DOHH2 (cell line): Measurements from ENCODE around the gene MAX.

Experiments used
- H3F3A ChIP-seq: fragments of 200-600 bp; sonication (generic), shearing (Covaris generic); 2 replicates; pipeline ENCODE4 v1.6.0; 2016; ENCODE audit warnings: antibody characterized with exemption, mild to moderate bottlenecking; ENCODE audit not compliant: control insufficient read depth, insufficient read depth
- H3K27ac ChIP-seq: fragments of 200-600 bp; sonication (generic); 2 replicates; pipeline ENCODE4 v1.5.1; 2014; ENCODE audit warnings: low read depth, mild to moderate bottlenecking, low read length, moderate library complexity
- H3K27me3 ChIP-seq: fragments of 200-600 bp; sonication (generic); 2 replicates; pipeline ENCODE4 v1.6.1; 2014; ENCODE audit warnings: mild to moderate bottlenecking, low read length, mixed read lengths; ENCODE audit not compliant: control insufficient read depth
- H3K36me3 ChIP-seq: fragments of 200-600 bp; sonication (generic); 2 replicates; pipeline ENCODE4 v1.6.1; 2014; ENCODE audit warnings: mild to moderate bottlenecking, low read length, moderate library complexity, mixed read lengths; ENCODE audit not compliant: control insufficient read depth
- H3K4me1 ChIP-seq: fragments of 200-600 bp; sonication (generic); 2 replicates; pipeline ENCODE4 v1.6.1; 2014; ENCODE audit warnings: mild to moderate bottlenecking, low read length, mixed read lengths; ENCODE audit not compliant: control insufficient read depth
- H3K4me2 ChIP-seq: fragments of 200-600 bp; sonication (generic); 2 replicates; pipeline ENCODE4 v1.6.0; 2014; ENCODE audit warnings: mild to moderate bottlenecking, low read length, moderate library complexity
- H3K4me3 ChIP-seq: fragments of 200-600 bp; sonication (generic); 2 replicates; pipeline ENCODE4 v1.5.1; 2014; ENCODE audit warnings: mild to moderate bottlenecking, low read length, mixed read lengths
- H3K79me2 ChIP-seq: fragments of 200-600 bp; sonication (generic); 2 replicates; pipeline ENCODE4 v1.6.1; 2014; ENCODE audit warnings: mild to moderate bottlenecking, low read length, mixed read lengths; ENCODE audit not compliant: control insufficient read depth
- H3K9me2 ChIP-seq: fragments of 200-600 bp; sonication (generic); replicated peaks from 2 replicates; pipeline ENCODE4 v1.6.1; 2014; ENCODE audit warnings: mild to moderate bottlenecking, low read length, mixed read lengths; ENCODE audit not compliant: control insufficient read depth
- H3K9me3 ChIP-seq: fragments of 200-600 bp; sonication (generic); 2 replicates; pipeline ENCODE4 v1.6.1; 2014; ENCODE audit warnings: antibody characterized with exemption, low read length, mixed read lengths; ENCODE audit not compliant: control insufficient read depth, insufficient read depth
- H4K20me1 ChIP-seq: fragments of 200-600 bp; sonication (generic); 2 replicates; pipeline ENCODE4 v1.6.0; 2014; ENCODE audit warnings: low read depth, mild to moderate bottlenecking, antibody characterized with exemption, low read length, moderate library complexity; ENCODE audit not compliant: control insufficient read depth, insufficient read depth
- CTCF ChIP-seq: fragments of 200-600 bp; sonication (generic); IDR thresholded peaks from one replicate; pipeline ENCODE4 v1.5.1; 2014; ENCODE audit warnings: antibody characterized with exemption, mild to moderate bottlenecking, low read depth, low read length; ENCODE audit not compliant: poor library complexity, severe bottlenecking
- EZH2phosphoT487 ChIP-seq: fragments of 200-600 bp; sonication (generic); IDR thresholded peaks from 2 replicates; pipeline ENCODE4 v1.6.1; 2017; ENCODE audit warnings: borderline replicate concordance, mild to moderate bottlenecking, antibody characterized with exemption, low read length, moderate library complexity, mixed read lengths

Gene MAX

GRCh38 chr14:65053466-65053865, 48.9 kb downstream of the MAX start:
- no peaks in the 10 kb centered on the region for H3K4me1 ChIP-seq
- H3K4me3 ChIP-seq, result no peak overlapping the region
- TF ChIP-seq EZH2phosphoT487 (no peak), CTCF (no peak)
- H4K20me1 ChIP-seq, result no peaks in the 10 kb centered on the region
- H3K79me2 ChIP-seq, result no peaks in the 10 kb centered on the region
- H3F3A ChIP-seq, result no peaks in the 10 kb centered on the region
- no peak overlapping the region for H3K4me2 ChIP-seq
- no peak overlapping the region for H3K27ac ChIP-seq
- no peaks in the 10 kb centered on the region for H3K9me3 ChIP-seq
- no peaks in the 10 kb centered on the region for H3K27me3 ChIP-seq
- H3K36me3 ChIP-seq, result peaks cover 2% of the 10 kb centered on the region; the same call in 1 of the 2 replicates
- H3K9me2 ChIP-seq, result no peaks in the 10 kb centered on the region

- Histone ChIP-seq H4K20me1 (no peaks in the 10 kb centered on the region), H3K9me3 (no peaks in the 10 kb centered on the region), H3K4me3 (no peak overlapping the region), H3K9me2 (no peaks in the 10 kb centered on the region), H3F3A (no peaks in the 10 kb centered on the region), H3K4me2 (no peak overlapping the region), H3K27ac (no peak overlapping the region), H3K36me3 (peaks cover 2% of the 10 kb centered on the region; the same call in 1 of the 2 replicates), H3K27me3 (no peaks in the 10 kb centered on the region), H3K79me2 (no peaks in the 10 kb centered on the region), H3K4me1 (no peaks in the 10 kb centered on the region)
- TF ChIP-seq CTCF, result no peak
- TF ChIP-seq EZH2phosphoT487, result no peak
Measured at GRCh38 chr14:65052832-65053231, 49.5 kb downstream of the MAX start.

GRCh38 chr14:65045709-65046108, 56.6 kb downstream of the MAX start:
- Histone ChIP-seq H3K9me3 (no peaks in the 10 kb centered on the region), H3K4me1 (no peaks in the 10 kb centered on the region), H3K4me2 (no peak overlapping the region), H4K20me1 (no peaks in the 10 kb centered on the region), H3K27ac (no peak overlapping the region), H3K9me2 (no peaks in the 10 kb centered on the region), H3K79me2 (no peaks in the 10 kb centered on the region), H3F3A (no peaks in the 10 kb centered on the region), H3K4me3 (no peak overlapping the region), H3K36me3 (peaks cover 15% of the 10 kb centered on the region), H3K27me3 (no peaks in the 10 kb centered on the region)
- TF ChIP-seq EZH2phosphoT487 (no peak), CTCF (no peak)

GRCh38 chr14:65045006-65045405, 57.3 kb downstream of the MAX start:
- H3K36me3 ChIP-seq, result peaks cover 15% of the 10 kb centered on the region
- no peak overlapping the region for H3K27ac ChIP-seq
- no peak overlapping the region for H3K4me2 ChIP-seq
- H4K20me1 ChIP-seq, result no peaks in the 10 kb centered on the region
- no peaks in the 10 kb centered on the region for H3K79me2 ChIP-seq
- H3F3A ChIP-seq, result no peaks in the 10 kb centered on the region
- no peak overlapping the region for H3K4me3 ChIP-seq
- no peaks in the 10 kb centered on the region for H3K4me1 ChIP-seq
- H3K9me3 ChIP-seq, result no peaks in the 10 kb centered on the region
- no peaks in the 10 kb centered on the region for H3K27me3 ChIP-seq
- TF ChIP-seq EZH2phosphoT487, result no peak
- TF ChIP-seq CTCF, result no peak
- H3K9me2 ChIP-seq, result no peaks in the 10 kb centered on the region
